Measurements from ENCODE around the gene PARD6G.

DNA sequence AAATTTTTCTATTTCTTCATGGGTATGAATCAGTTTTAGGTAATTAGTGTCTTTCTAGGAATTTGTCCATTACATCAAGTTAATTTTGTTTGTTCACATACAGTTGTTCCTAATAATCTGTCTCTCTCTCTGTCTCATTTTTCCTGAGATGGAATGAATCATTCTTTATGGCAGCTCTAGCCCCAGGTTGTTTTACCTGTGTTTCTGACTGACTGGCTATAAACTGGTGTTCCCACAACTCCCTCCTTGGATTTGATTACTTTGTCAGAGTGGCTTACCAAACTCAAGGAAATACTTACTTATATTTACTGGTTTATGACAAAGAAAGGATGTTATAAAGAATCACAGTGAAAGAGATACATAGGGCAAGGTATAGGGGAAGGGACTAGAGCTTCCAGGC is 123.2 kb downstream of the PARD6G start:
- TF ChIP-seq, protein P1, sequence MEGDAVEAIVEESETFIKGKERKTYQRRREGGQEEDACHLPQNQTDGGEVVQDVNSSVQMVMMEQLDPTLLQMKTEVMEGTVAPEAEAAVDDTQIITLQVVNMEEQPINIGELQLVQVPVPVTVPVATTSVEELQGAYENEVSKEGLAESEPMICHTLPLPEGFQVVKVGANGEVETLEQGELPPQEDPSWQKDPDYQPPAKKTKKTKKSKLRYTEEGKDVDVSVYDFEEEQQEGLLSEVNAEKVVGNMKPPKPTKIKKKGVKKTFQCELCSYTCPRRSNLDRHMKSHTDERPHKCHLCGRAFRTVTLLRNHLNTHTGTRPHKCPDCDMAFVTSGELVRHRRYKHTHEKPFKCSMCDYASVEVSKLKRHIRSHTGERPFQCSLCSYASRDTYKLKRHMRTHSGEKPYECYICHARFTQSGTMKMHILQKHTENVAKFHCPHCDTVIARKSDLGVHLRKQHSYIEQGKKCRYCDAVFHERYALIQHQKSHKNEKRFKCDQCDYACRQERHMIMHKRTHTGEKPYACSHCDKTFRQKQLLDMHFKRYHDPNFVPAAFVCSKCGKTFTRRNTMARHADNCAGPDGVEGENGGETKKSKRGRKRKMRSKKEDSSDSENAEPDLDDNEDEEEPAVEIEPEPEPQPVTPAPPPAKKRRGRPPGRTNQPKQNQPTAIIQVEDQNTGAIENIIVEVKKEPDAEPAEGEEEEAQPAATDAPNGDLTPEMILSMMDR (IDR thresholded peaks at IDR 0.05; ENCODE audit: poor library complexity): no peak
- TF ChIP-seq EZH2 (IDR thresholded peaks at IDR 0.05; ENCODE audit: borderline replicate concordance): no peak
- no peak for TF ChIP-seq EZH2phosphoT487 (IDR thresholded peaks at IDR 0.05; ENCODE audit: low read depth, severe bottlenecking, unreplicated experiment)
